Activated CD8-positive, alpha-beta memory T cell treated with anti-CD3 and anti-CD28 coated beads, Interleukin-2, amount 10 ng/mL, durations not matched to agents 7 days and 5 days (primary cell): ENCODE results near the gene MAB21L3. TPM values are rescaled to one million over a fixed set of nuclear protein-coding genes. Genes with fewer than 3 reads are reported as not detected.

Experiments used
- ATAC-seq: fragments of 150-1000 bp; cut with Tn5 transposase; one replicate; pipeline ENCODE4 v1.10.0; 2021; ENCODE audit warnings: moderate library complexity
- CTCF ChIA-PET: fragments of 350-600 bp; sonication (Branson Sonifier 250); formaldehyde crosslinking; loops from one replicate; lab custom pipeline; 2021; ENCODE audit warnings: antibody characterized with exemption; lab: Charles Lee
- DNase-seq: peaks from one replicate; pipeline ENCODE4 v3.0.0-alpha.2; 2020
- H3K27ac Mint-ChIP-seq: one replicate; pipeline ENCODE4 v1.8.0; 2021; ENCODE audit warnings: mild to moderate bottlenecking, mixed read lengths
- H3K27me3 Mint-ChIP-seq: one replicate; pipeline ENCODE4 v1.8.0; 2021; ENCODE audit warnings: mixed read lengths
- H3K36me3 Mint-ChIP-seq: one replicate; pipeline ENCODE4 v1.8.0; 2021; ENCODE audit warnings: mild to moderate bottlenecking, mixed read lengths
- H3K4me1 Mint-ChIP-seq: one replicate; pipeline ENCODE4 v1.8.0; 2021; ENCODE audit warnings: mixed read lengths
- H3K4me3 Mint-ChIP-seq: one replicate; pipeline ENCODE4 v1.8.0; 2021; ENCODE audit warnings: mild to moderate bottlenecking, moderate library complexity, mixed read lengths
- H3K9me3 Mint-ChIP-seq: one replicate; pipeline ENCODE4 v1.8.0; 2022; ENCODE audit warnings: low read depth, mixed read lengths
- total RNA-seq, 2 experiments: library from RNA; stranded (reverse); gene quantifications; one replicate each; pipeline ENCODE4 v1.2.3, GENCODE V29; 2021

MAB21L3 gene
- total RNA-seq, 2 experiments from 2014 or later: not detected

DNA sequence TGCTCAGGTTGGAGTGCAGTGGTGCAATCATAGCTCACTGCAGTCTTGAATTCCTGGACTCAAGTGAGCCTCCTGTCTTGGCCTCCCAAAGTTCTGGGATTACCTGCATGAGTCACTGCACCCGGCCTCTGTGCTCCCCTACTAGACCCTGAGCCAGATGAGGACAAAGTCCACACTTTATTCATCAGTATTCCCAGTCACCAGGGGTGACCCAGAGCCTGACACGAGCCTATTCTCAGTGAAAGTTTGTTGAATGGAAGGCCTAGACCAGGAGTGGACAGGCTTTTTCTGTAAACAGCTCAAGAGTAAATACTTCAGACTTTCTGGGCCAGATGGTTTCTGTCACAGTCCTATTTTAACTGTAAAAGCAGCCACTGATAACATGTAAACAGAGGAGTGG lies 68.2 kb downstream of the MAB21L3 start:
- ATAC-seq: no peak
- Mint-ChIP-seq H3K9me3 (no peaks in the 10 kb centered on the region), H3K36me3 (no peaks in the 10 kb centered on the region), H3K4me1 (no peaks in the 10 kb centered on the region), H3K27me3 (peaks cover 17% of the 10 kb centered on the region), H3K27ac (no peak overlapping the region), H3K4me3 (no peak overlapping the region)
- DNase-seq: no peak
- CTCF ChIA-PET: no interaction called here

- CTCF ChIA-PET: no interaction called here
- H3K27ac Mint-ChIP-seq: no peak overlapping the region
- no peaks in the 10 kb centered on the region for H3K9me3 Mint-ChIP-seq
- H3K4me3 Mint-ChIP-seq: no peak overlapping the region
- H3K36me3 Mint-ChIP-seq: no peaks in the 10 kb centered on the region
- peaks cover 18% of the 10 kb centered on the region for H3K27me3 Mint-ChIP-seq
- no peak for DNase-seq
- ATAC-seq: no peak
- no peaks in the 10 kb centered on the region for H3K4me1 Mint-ChIP-seq
Observed at GRCh38 chr1:116179964-116180363, 68.8 kb downstream of the MAB21L3 start.

DNA sequence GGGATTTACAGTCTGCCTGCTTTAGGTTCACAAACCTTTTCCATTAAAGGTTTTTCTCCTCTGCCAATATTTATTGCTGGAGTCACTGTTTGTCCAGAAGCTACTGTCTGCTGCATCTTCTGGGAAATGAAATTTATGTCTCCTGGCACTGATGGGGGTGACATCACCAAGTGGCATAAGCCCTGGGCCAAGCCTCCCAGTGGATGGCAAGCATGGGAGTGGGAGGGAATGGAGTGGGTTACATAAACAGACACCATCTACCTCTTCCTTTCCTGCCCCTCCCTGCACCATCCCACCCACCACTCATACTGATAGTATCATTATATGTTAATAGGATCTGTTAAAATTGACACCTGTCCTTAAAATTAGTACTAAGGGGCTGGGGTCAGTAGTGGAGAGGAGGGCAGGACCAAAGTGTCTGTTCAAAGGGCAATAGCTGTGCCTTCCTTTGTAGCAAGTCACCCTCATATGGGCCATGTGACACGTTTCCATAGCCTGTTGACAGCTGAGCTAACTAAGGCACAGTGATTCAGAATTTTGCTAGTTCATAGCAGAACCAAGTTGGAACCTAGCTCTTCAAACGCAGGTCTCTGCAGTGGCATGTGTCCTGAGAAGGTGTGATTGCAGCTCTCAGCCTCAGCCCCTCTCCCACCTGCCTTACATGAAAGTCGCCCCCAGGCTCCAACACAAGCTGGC lies 71.0 kb downstream of the MAB21L3 start:
- Mint-ChIP-seq H3K27me3 (peaks cover 21% of the 10 kb centered on the region), H3K4me1 (no peaks in the 10 kb centered on the region), H3K9me3 (no peaks in the 10 kb centered on the region), H3K36me3 (no peaks in the 10 kb centered on the region), H3K27ac (no peak overlapping the region), H3K4me3 (no peak overlapping the region)
- DNase-seq (no peak), ATAC-seq (no peak)
- CTCF ChIA-PET: interaction anchor here (1.9 kb wide), 1 partner anchor 43 kb away, joined by 5 read pairs; no protein-coding TSS in a partner anchor

Other genes starting within 250 kb of the MAB21L3 start
- gene SLC22A15, start 134.9 kb upstream of the MAB21L3 start, total RNA-seq: 1 to 10 TPM; 1.8 to 2.3 TPM